ENCODE measurements around the gene CCDC66. TPM values are rescaled to one million over a fixed set of nuclear protein-coding genes. Genes with fewer than 3 reads are reported as not detected.

The CCDC66 gene
- total RNA-seq (10 to 100 TPM; 57.8 to 75.2 (median 72.6) TPM), total RNA-seq (41.7 to 161 (median 93.9) reads per million in 29 experiments)
- 92.5 TPM for total RNA-seq (2013)

- peak within 1 kb of the TSS; percentile 97 to 98 for H3K27ac Mint-ChIP-seq
- no peaks in the 10 kb centered on the region for H3K27me3 Mint-ChIP-seq
- Histone ChIP-seq H3K4me3 (ENCODE audit: control insufficient read depth in 1 of 2, extremely low read depth in 1 of 2, low read length in 1 of 2) (peak within 1 kb of the TSS; percentile 77 to 96), H3K36me3 (ENCODE audit: control insufficient read depth in 2 of 2, extremely low read depth in 1 of 2, insufficient read depth in 1 of 2, low read length in 1 of 2) (peaks cover 0 to 22% of the 10 kb centered on the region in 2 donors), H3K27ac (ENCODE audit: low read length) (peak within 1 kb of the TSS; percentile 96), H3K9me3 (no peaks in the 10 kb centered on the region), H3K27me3 (replicated peaks in 1 of 2; ENCODE audit: control insufficient read depth in 2 of 2, extremely low read depth in 1 of 2, insufficient read depth in 2 of 2, low read length in 1 of 2) (no peaks in the 10 kb centered on the region), H3K4me1 (ENCODE audit: control insufficient read depth in 1 of 2, extremely low read depth in 1 of 2, insufficient read depth in 2 of 2, low read length in 2 of 2) (peaks cover 6 to 19% of the 10 kb centered on the region in 2 experiments)
- ChIA-PET POLR2A (interaction anchor here (0.5 to 2.0 kb wide), 8 partner anchors 36 to 125 kb away, joined by 3 to 10 read pairs (median 4); no protein-coding TSS in a partner anchor), CTCF (interaction anchor here in 1 of 2 donors (0.7 to 2.0 kb wide), 9 partner anchors 9 to 245 kb away, joined by 3 to 16 read pairs (median 4); partner anchors contain the start of gene ARHGEF3)
- H3K9me3 Mint-ChIP-seq: peaks cover 0 to 4% (median 0%) of the 10 kb centered on the region in 3 donors
- peaks cover 15% of the 10 kb centered on the region for H3K36me3 Mint-ChIP-seq
- H3K4me3 Mint-ChIP-seq: peak within 1 kb of the TSS; percentile 94 to 97 (median 97)
- WGBS (ENCODE audit: insufficient coverage): under 1% methylated on average over 42 of the region's 54 CpGs
- peak; percentile 83 to 98 (median 94) for DNase-seq
- peak; percentile 94 to 98 (median 97) for ATAC-seq (replicated peaks in 1 of 4)
- H3K4me1 Mint-ChIP-seq: peaks cover 33 to 45% (median 35%) of the 10 kb centered on the region in 3 donors
These were observed at the start of gene CCDC66 for GRCh38 chr3:56556908-56557830. CCDC66 (plus strand) TSS chr3:56557175; CDS start chr3:56557243, 68 bp downstream.

DNA sequence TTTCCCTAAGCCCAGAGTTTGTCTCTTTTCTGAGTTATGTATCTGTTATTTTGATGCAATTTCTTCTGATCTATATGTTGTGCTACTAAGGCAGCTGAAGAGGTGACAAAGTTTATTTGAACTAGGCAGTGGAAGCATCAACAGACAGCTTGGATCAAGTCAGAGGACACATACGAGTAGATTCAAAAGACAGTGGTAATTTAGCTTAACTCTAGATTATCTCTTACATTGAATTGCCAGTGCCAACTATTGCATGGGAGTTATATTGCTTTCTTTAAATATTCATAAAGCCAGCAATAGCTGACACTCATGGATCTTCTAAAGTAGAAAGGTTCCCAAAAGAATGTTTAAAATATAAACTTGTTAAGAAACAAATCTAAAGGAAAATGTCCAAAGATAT is 37.3 kb upstream of the CCDC66 start:
- ChIA-PET CTCF (interaction anchor here in 1 of 2 donors (0.5 kb wide), 1 partner anchor 1476 kb away, joined by 5 read pairs; no protein-coding TSS in a partner anchor), POLR2A (no interaction called here)
- ATAC-seq (replicated peaks in 1 of 4): no peak
- DNase-seq: no peak
- Mint-ChIP-seq H3K4me3 (no peak overlapping the region), H3K36me3 (no peaks in the 10 kb centered on the region), H3K27ac (no peak overlapping the region), H3K27me3 (peaks cover 23 to 30% of the 10 kb centered on the region in 2 donors), H3K4me1 (no peaks in the 10 kb centered on the region), H3K9me3 (no peaks in the 10 kb centered on the region)
- Histone ChIP-seq H3K36me3 (ENCODE audit: control insufficient read depth in 2 of 2, extremely low read depth in 1 of 2, insufficient read depth in 1 of 2, low read length in 1 of 2) (no peaks in the 10 kb centered on the region), H3K27me3 (replicated peaks in 1 of 2; ENCODE audit: control insufficient read depth in 2 of 2, extremely low read depth in 1 of 2, insufficient read depth in 2 of 2, low read length in 1 of 2) (no peaks in the 10 kb centered on the region), H3K4me1 (ENCODE audit: control insufficient read depth in 1 of 2, extremely low read depth in 1 of 2, insufficient read depth in 2 of 2, low read length in 2 of 2) (no peaks in the 10 kb centered on the region), H3K4me3 (ENCODE audit: control insufficient read depth in 1 of 2, extremely low read depth in 1 of 2, low read length in 1 of 2) (no peak overlapping the region), H3K27ac (ENCODE audit: low read length) (no peak overlapping the region), H3K9me3 (no peaks in the 10 kb centered on the region)
- WGBS (ENCODE audit: insufficient coverage): no CpG with 5 or more reads among the region's 1 CpG

GRCh38 chr3:56522374-56522773 is 34.6 kb upstream of the CCDC66 start:
- Histone ChIP-seq H3K9me3 (no peaks in the 10 kb centered on the region), H3K4me1 (ENCODE audit: control insufficient read depth in 1 of 2, extremely low read depth in 1 of 2, insufficient read depth in 2 of 2, low read length in 2 of 2) (no peaks in the 10 kb centered on the region), H3K4me3 (ENCODE audit: control insufficient read depth in 1 of 2, extremely low read depth in 1 of 2, low read length in 1 of 2) (no peak overlapping the region), H3K36me3 (ENCODE audit: control insufficient read depth in 2 of 2, extremely low read depth in 1 of 2, insufficient read depth in 1 of 2, low read length in 1 of 2) (no peaks in the 10 kb centered on the region), H3K27me3 (replicated peaks in 1 of 2; ENCODE audit: control insufficient read depth in 2 of 2, extremely low read depth in 1 of 2, insufficient read depth in 2 of 2, low read length in 1 of 2) (peaks cover 0 to 3% of the 10 kb centered on the region in 2 experiments), H3K27ac (ENCODE audit: low read length) (no peak overlapping the region)
- ChIA-PET CTCF (no interaction called here), POLR2A (no interaction called here)
- Mint-ChIP-seq H3K27me3 (peaks cover 20 to 21% of the 10 kb centered on the region in 2 donors), H3K4me3 (no peak overlapping the region), H3K36me3 (no peaks in the 10 kb centered on the region), H3K4me1 (no peaks in the 10 kb centered on the region), H3K9me3 (no peaks in the 10 kb centered on the region), H3K27ac (no peak overlapping the region)
- no peak for ATAC-seq (replicated peaks in 1 of 4)
- 54% methylated on average over 4 of the region's 7 CpGs for WGBS (ENCODE audit: insufficient coverage)
- DNase-seq: no peak

- DNase-seq: no peak
- ChIA-PET CTCF (no interaction called here), POLR2A (no interaction called here)
These were observed 31.7 kb upstream of the CCDC66 start for GRCh38 chr3:56525291-56525690.

GRCh38 chr3:56536735-56537134 is 20.2 kb upstream of the CCDC66 start:
- ChIA-PET POLR2A (no interaction called here), CTCF (no interaction called here)
- Mint-ChIP-seq H3K36me3 (no peaks in the 10 kb centered on the region), H3K9me3 (peaks cover 11 to 13% (median 12%) of the 10 kb centered on the region in 3 donors), H3K4me3 (no peak overlapping the region), H3K4me1 (no peaks in the 10 kb centered on the region), H3K27me3 (peaks cover 0 to 4% of the 10 kb centered on the region in 2 donors), H3K27ac (no peak overlapping the region)
- Histone ChIP-seq H3K27ac (ENCODE audit: low read length) (no peak overlapping the region), H3K4me1 (ENCODE audit: control insufficient read depth in 1 of 2, extremely low read depth in 1 of 2, insufficient read depth in 2 of 2, low read length in 2 of 2) (no peaks in the 10 kb centered on the region), H3K27me3 (replicated peaks in 1 of 2; ENCODE audit: control insufficient read depth in 2 of 2, extremely low read depth in 1 of 2, insufficient read depth in 2 of 2, low read length in 1 of 2) (peaks cover 0 to 4% of the 10 kb centered on the region in 2 experiments), H3K36me3 (ENCODE audit: control insufficient read depth in 2 of 2, extremely low read depth in 1 of 2, insufficient read depth in 1 of 2, low read length in 1 of 2) (no peaks in the 10 kb centered on the region), H3K4me3 (ENCODE audit: control insufficient read depth in 1 of 2, extremely low read depth in 1 of 2, low read length in 1 of 2) (no peak overlapping the region), H3K9me3 (no peaks in the 10 kb centered on the region)
- DNase-seq (no peak), ATAC-seq (replicated peaks in 1 of 4) (no peak)
- WGBS (ENCODE audit: insufficient coverage): no CpG with 5 or more reads among the region's 2 CpGs

More at GRCh38 chr3:56525291-56525690, 31.7 kb upstream of the CCDC66 start:
- H3K27me3 Mint-ChIP-seq: peaks cover 4 to 9% of the 10 kb centered on the region in 2 donors
- H3K4me3 Mint-ChIP-seq: no peak overlapping the region
- no peaks in the 10 kb centered on the region for H3K9me3 Mint-ChIP-seq
- WGBS (ENCODE audit: insufficient coverage): no CpG with 5 or more reads among the region's 1 CpG
- Histone ChIP-seq H3K4me3 (ENCODE audit: control insufficient read depth in 1 of 2, extremely low read depth in 1 of 2, low read length in 1 of 2) (no peak overlapping the region), H3K9me3 (no peaks in the 10 kb centered on the region), H3K36me3 (ENCODE audit: control insufficient read depth in 2 of 2, extremely low read depth in 1 of 2, insufficient read depth in 1 of 2, low read length in 1 of 2) (no peaks in the 10 kb centered on the region), H3K27me3 (replicated peaks in 1 of 2; ENCODE audit: control insufficient read depth in 2 of 2, extremely low read depth in 1 of 2, insufficient read depth in 2 of 2, low read length in 1 of 2) (peaks cover 0 to 3% of the 10 kb centered on the region in 2 experiments), H3K27ac (ENCODE audit: low read length) (no peak overlapping the region), H3K4me1 (ENCODE audit: control insufficient read depth in 1 of 2, extremely low read depth in 1 of 2, insufficient read depth in 2 of 2, low read length in 2 of 2) (no peaks in the 10 kb centered on the region)
- no peaks in the 10 kb centered on the region for H3K36me3 Mint-ChIP-seq
- no peak for ATAC-seq (replicated peaks in 1 of 4)
- H3K27ac Mint-ChIP-seq: no peak overlapping the region
- H3K4me1 Mint-ChIP-seq: no peaks in the 10 kb centered on the region

GRCh38 chr3:56547486-56547885 is 9.5 kb upstream of the CCDC66 start:
- POLR2A ChIA-PET: interaction anchor here in 1 of 2 donors (0.9 kb wide), 1 partner anchor 46 kb away, joined by 4 read pairs; no protein-coding TSS in a partner anchor

More at GRCh38 chr3:56547486-56547885, 9.5 kb upstream of the CCDC66 start:
- Histone ChIP-seq H3K36me3 (ENCODE audit: control insufficient read depth in 2 of 2, extremely low read depth in 1 of 2, insufficient read depth in 1 of 2, low read length in 1 of 2) (no peaks in the 10 kb centered on the region), H3K27ac (ENCODE audit: low read length) (no peak overlapping the region), H3K4me1 (ENCODE audit: control insufficient read depth in 1 of 2, extremely low read depth in 1 of 2, insufficient read depth in 2 of 2, low read length in 2 of 2) (no peaks in the 10 kb centered on the region), H3K4me3 (ENCODE audit: control insufficient read depth in 1 of 2, extremely low read depth in 1 of 2, low read length in 1 of 2) (no peak overlapping the region), H3K9me3 (no peaks in the 10 kb centered on the region), H3K27me3 (replicated peaks in 1 of 2; ENCODE audit: control insufficient read depth in 2 of 2, extremely low read depth in 1 of 2, insufficient read depth in 2 of 2, low read length in 1 of 2) (no peaks in the 10 kb centered on the region)
- no peak for ATAC-seq (replicated peaks in 1 of 4)
- WGBS (ENCODE audit: insufficient coverage): no CpG with 5 or more reads among the region's 3 CpGs
- no peaks in the 10 kb centered on the region for H3K4me1 Mint-ChIP-seq
- CTCF ChIA-PET: interaction anchor here in 1 of 2 donors (0.5 kb wide), 1 partner anchor 101 kb away, joined by 3 read pairs; no protein-coding TSS in a partner anchor
- no peaks in the 10 kb centered on the region for H3K36me3 Mint-ChIP-seq
- peaks cover 19 to 29% of the 10 kb centered on the region in 2 donors for H3K27me3 Mint-ChIP-seq
- DNase-seq: no peak
- no peak overlapping the region for H3K4me3 Mint-ChIP-seq
- no peak overlapping the region for H3K27ac Mint-ChIP-seq
- H3K9me3 Mint-ChIP-seq: peaks cover 0 to 7% (median 3%) of the 10 kb centered on the region in 3 donors

Measured in T-cell (primary cell).